H1 (cell line): ENCODE results near the gene SSBP3. TPM values are rescaled to one million over a fixed set of nuclear protein-coding genes. Genes with fewer than 3 reads are reported as not detected.

ENCODE experiments used
- CTCF ChIA-PET: fragments of 300-600 bp; sonication (Branson Sonifier 250); formaldehyde crosslinking; loops from one replicate; lab custom pipeline; 2021; ENCODE audit not compliant: partially characterized antibody; lab: Charles Lee
- POLR2A ChIA-PET: fragments of 300-600 bp; sonication (Branson Sonifier 250); formaldehyde crosslinking; loops from one replicate; lab custom pipeline; 2021; ENCODE audit warnings: inconsistent platforms; ENCODE audit not compliant: partially characterized antibody; lab: Charles Lee
- DNase-seq, 2 experiments: peaks; one replicate each; pipeline versions ENCODE4 v3.0.0 to v3.0.0-alpha.2; 2010 to 2022; ENCODE audit warnings: low spot score in 2 of 2, low read depth in 1 of 2, mixed read lengths in 1 of 2
- FAIRE-seq: peaks from 2 replicates; lab custom pipeline; 2011; peaks lifted over from hg19 to GRCh38; lab: Jason Lieb, UNC
- H2AFZ ChIP-seq: 2 replicates; pipeline ENCODE4 v1.8.1; 2012; ENCODE audit warnings: low read length, inconsistent platforms
- H2AK5ac ChIP-seq: 2 replicates; pipeline ENCODE4 v1.6.1; 2013; ENCODE audit warnings: low read depth, low read length
- H2BK120ac ChIP-seq: replicated peaks from 2 replicates; pipeline ENCODE3; 2013; ENCODE audit warnings: low read depth, low read length, inconsistent platforms
- H2BK12ac ChIP-seq: 2 replicates; pipeline ENCODE4 v1.6.1; 2013; ENCODE audit warnings: low read depth, low read length
- H2BK15ac ChIP-seq: 2 replicates; pipeline ENCODE4 v1.6.1; 2013; ENCODE audit warnings: low read length
- H2BK20ac ChIP-seq: 2 replicates; pipeline ENCODE4 v1.6.1; 2013; ENCODE audit warnings: low read length
- H2BK5ac ChIP-seq: 2 replicates; pipeline ENCODE4 v1.6.1; 2013; ENCODE audit warnings: low read depth, low read length
- H3K14ac ChIP-seq: 2 replicates; pipeline ENCODE4 v1.6.1; 2013; ENCODE audit warnings: inconsistent platforms; ENCODE audit not compliant: insufficient read length
- H3K18ac ChIP-seq: 2 replicates; pipeline ENCODE4 v1.6.1; 2013; ENCODE audit warnings: low read length; ENCODE audit errors: extremely low read depth
- H3K23ac ChIP-seq: 2 replicates; pipeline ENCODE4 v1.6.1; 2013; ENCODE audit warnings: inconsistent platforms; ENCODE audit not compliant: insufficient read length
- H3K23me2 ChIP-seq: 2 replicates; pipeline ENCODE4 v1.6.1; 2013; ENCODE audit warnings: low read depth, low read length
- H3K27ac ChIP-seq: 2 replicates; pipeline ENCODE4 v1.6.1; 2011; ENCODE audit warnings: low read depth, low read length, inconsistent platforms
- H3K27me3 ChIP-seq, 4 experiments: replicated peaks in 1 of 4; 1 replicate in 1 of 4; 2 replicates in 3 of 4; pipeline versions ENCODE4 v1.6.1 to v1.8.1; 2011 to 2013; ENCODE audit warnings: low read length in 3 of 4, mild to moderate bottlenecking in 3 of 4, inconsistent platforms in 2 of 4, mixed read lengths in 2 of 4, moderate library complexity in 1 of 4; ENCODE audit not compliant: control insufficient read depth in 3 of 4, insufficient read depth in 3 of 4; ENCODE audit errors: extremely low read depth in 1 of 4
- H3K36me3 ChIP-seq, 4 experiments: 2 replicates each; pipeline versions ENCODE4 v1.6.1 to v1.8.1; 2011 to 2013; ENCODE audit warnings: mild to moderate bottlenecking in 4 of 4, low read length in 3 of 4, moderate library complexity in 2 of 4, control low read depth in 1 of 4, inconsistent platforms in 1 of 4; ENCODE audit not compliant: insufficient read depth in 4 of 4, control insufficient read depth in 2 of 4
- H3K4ac ChIP-seq: replicated peaks from 2 replicates; pipeline ENCODE3; 2013; ENCODE audit warnings: low read length, low read depth, mixed read lengths, inconsistent platforms; ENCODE audit not compliant: insufficient read length
- H3K4me1 ChIP-seq, 4 experiments: replicated peaks in 1 of 4; 1 replicate in 1 of 4; 2 replicates in 3 of 4; pipeline versions ENCODE4 v1.6.1 to v1.8.1; 2011 to 2013; ENCODE audit warnings: low read length in 3 of 4, inconsistent platforms in 2 of 4, mixed read lengths in 1 of 4; ENCODE audit not compliant: insufficient read depth in 4 of 4, control insufficient read depth in 3 of 4
- H3K4me2 ChIP-seq, 2 experiments: 2 replicates each; pipeline versions ENCODE4 v1.6.1 to v1.8.1; 2011 to 2013; ENCODE audit warnings: low read depth in 2 of 2, low read length in 2 of 2, control low read depth in 1 of 2, inconsistent platforms in 1 of 2, mild to moderate bottlenecking in 1 of 2; ENCODE audit not compliant: insufficient read depth in 1 of 2
- H3K4me3 ChIP-seq, 4 experiments: fragments of 200-600, 300-600 bp in 1 of 4; sonication (generic), shearing (Covaris generic), sonication (Bioruptor Twin) in 1 of 4; 2 replicates each; pipeline versions ENCODE4 v1.5.1 to v1.8.1; 2011 to 2016; ENCODE audit warnings: low read length in 4 of 4, low read depth in 3 of 4, control low read depth in 2 of 4, inconsistent platforms in 2 of 4, mild to moderate bottlenecking in 2 of 4, mixed read lengths in 1 of 4, moderate library complexity in 1 of 4; ENCODE audit not compliant: insufficient read depth in 2 of 4; ENCODE audit errors: extremely low read depth in 1 of 4
- H3K56ac ChIP-seq: replicated peaks from 2 replicates; pipeline ENCODE3; 2013; ENCODE audit warnings: low read depth, mild to moderate bottlenecking, mixed read lengths, low read length, inconsistent platforms; ENCODE audit not compliant: insufficient read length
- H3K79me1 ChIP-seq: 2 replicates; pipeline ENCODE4 v1.6.1; 2013; ENCODE audit warnings: low read depth, low read length, control low read depth
- H3K79me2 ChIP-seq, 2 experiments: 2 replicates each; pipeline versions ENCODE4 v1.6.1 to v1.8.1; 2012 to 2013; ENCODE audit warnings: low read length in 2 of 2, mild to moderate bottlenecking in 2 of 2, inconsistent platforms in 1 of 2; ENCODE audit not compliant: insufficient read depth in 2 of 2, control insufficient read depth in 1 of 2
- H3K9ac ChIP-seq, 4 experiments: replicated peaks in 1 of 4; 1 replicate in 1 of 4; 2 replicates in 3 of 4; pipeline versions ENCODE4 v1.6.1 to v1.8.1; 2011 to 2013; ENCODE audit warnings: low read depth in 3 of 4, low read length in 3 of 4, control low read depth in 2 of 4, mild to moderate bottlenecking in 2 of 4, moderate library complexity in 2 of 4, inconsistent platforms in 1 of 4; ENCODE audit errors: extremely low read depth in 1 of 4
- H3K9me3 ChIP-seq, 2 experiments: 2 replicates each; pipeline versions ENCODE4 v1.6.1 to v1.8.1; 2012 to 2013; ENCODE audit warnings: mild to moderate bottlenecking in 2 of 2, moderate library complexity in 2 of 2, control low read depth in 1 of 2, inconsistent platforms in 1 of 2, low read depth in 1 of 2, low read length in 1 of 2, mixed read lengths in 1 of 2; ENCODE audit not compliant: insufficient read depth in 2 of 2
- H4K20me1 ChIP-seq, 2 experiments: replicated peaks in 1 of 2; 2 replicates each; pipeline versions ENCODE3 to v1.8.1; 2011 to 2013; ENCODE audit warnings: inconsistent platforms in 2 of 2, low read length in 2 of 2, mild to moderate bottlenecking in 1 of 2; ENCODE audit not compliant: insufficient read depth in 2 of 2, control insufficient read depth in 1 of 2
- H4K5ac ChIP-seq: 2 replicates; pipeline ENCODE4 v1.6.1; 2013; ENCODE audit warnings: low read length, low read depth, mixed read lengths, inconsistent platforms; ENCODE audit not compliant: insufficient read length
- H4K8ac ChIP-seq: 2 replicates; pipeline ENCODE4 v1.8.0; 2013; ENCODE audit warnings: mild to moderate bottlenecking, moderate library complexity, low read length, inconsistent platforms; ENCODE audit not compliant: insufficient read depth; ENCODE audit errors: extremely low read depth
- H4K91ac ChIP-seq: replicated peaks from 2 replicates; pipeline ENCODE3; 2013; ENCODE audit warnings: low read length, mixed read lengths, inconsistent platforms; ENCODE audit not compliant: insufficient read length
- NANOG ChIP-seq: IDR thresholded peaks from 2 replicates; pipeline ENCODE4 v1.6.1; 2011; ENCODE audit warnings: low read length, low read depth, mild to moderate bottlenecking, inconsistent platforms; ENCODE audit not compliant: insufficient read depth, poor library complexity, severe bottlenecking
- polyA plus RNA-seq, 7 experiments: library from polyadenylated mRNA; depleted of rRNA in 3 of 7; stranded (reverse) in 5 of 7; unstranded in 2 of 7; fragments of >200 nt in 5 of 7; fragments of 200-250 nt in 2 of 7; gene quantifications; 1 replicate in 5 of 7; 2 replicates in 1 of 7; 4 replicates in 1 of 7; pipeline versions ENCODE4 v1.2.1 to v1.2.3, GENCODE V29; 2011 to 2013; ENCODE audit warnings: missing spikeins in 2 of 7, mixed read lengths in 2 of 7
- total RNA-seq: library from RNA; stranded (reverse); fragmentation: NEBNext Ultra II Directional; extraction: Animal tissue kit (Norgen Biotek cat#: 25700); gene quantifications from 2 replicates; pipeline ENCODE4 v1.2.1, GENCODE V29; 2021

SSBP3 gene
- total and polyA plus RNA-seq, 2 of the 8 experiments (the other 6 are each of a cell fraction or from before 2014, with no cell fraction given): 99.7 to 133 TPM

DNA sequence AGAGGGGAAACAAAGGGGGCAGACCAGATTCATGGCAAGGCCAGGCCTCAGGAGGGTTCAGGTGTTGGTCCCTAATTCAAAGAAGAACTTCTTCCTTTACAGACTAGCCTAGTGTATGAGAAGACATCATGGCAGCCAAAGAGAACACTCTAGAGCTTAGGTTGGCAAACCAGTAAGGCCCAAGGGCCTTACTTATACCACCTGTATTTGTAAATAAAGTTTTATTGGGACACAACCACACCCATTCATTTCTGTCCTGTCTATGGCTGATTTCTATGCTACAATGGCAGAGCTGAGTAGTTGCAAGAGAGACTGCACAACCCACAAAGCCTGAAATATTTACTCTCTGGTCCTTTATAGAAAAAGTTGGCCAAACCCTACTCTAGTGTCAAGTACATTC, 42.3 kb downstream of the SSBP3 start:
- Histone ChIP-seq H3K27me3 (no peaks in the 10 kb centered on the region), H4K91ac (no peak overlapping the region), H3K79me1 (peaks cover 10% of the 10 kb centered on the region; the same call in 1 of the 2 replicates), H3K36me3 (peaks cover 0 to 6% (median 0%) of the 10 kb centered on the region in 4 experiments; a peak in 1 of 8 replicates), H3K14ac (no peak overlapping the region), H2BK120ac (no peak overlapping the region), H4K20me1 (peaks cover 0 to 20% of the 10 kb centered on the region in 2 experiments), H3K9ac (no peak overlapping the region), H3K23ac (no peak overlapping the region), H4K8ac (no peak overlapping the region), H3K4me2 (peak overlapping the region in 1 of 2 experiments; percentile 34; a peak in 1 of 4 replicates), H2BK5ac (no peak overlapping the region), H3K56ac (no peak overlapping the region), H2BK15ac (no peak overlapping the region), H2BK12ac (no peak overlapping the region), H4K5ac (no peak overlapping the region), H3K9me3 (no peaks in the 10 kb centered on the region), H3K4ac (no peak overlapping the region), H2BK20ac (no peak overlapping the region), H3K79me2 (peaks cover 3 to 99% of the 10 kb centered on the region in 2 experiments; a peak in 3 of 4 replicates), H2AK5ac (no peak overlapping the region), H3K4me3 (no peak overlapping the region), H3K18ac (no peak overlapping the region), H3K23me2 (no peaks in the 10 kb centered on the region), H3K27ac (no peak overlapping the region), H3K4me1 (peaks cover 9 to 38% (median 26%) of the 10 kb centered on the region in 4 experiments), H2AFZ (no peak overlapping the region)
- TF ChIP-seq NANOG: no peak
- FAIRE-seq: no peak
- CTCF ChIA-PET: interaction anchor here (0.7 to 8.3 kb wide), 8 partner anchors 8 to 53 kb away, joined by 3 to 69 read pairs (median 5); no protein-coding TSS in a partner anchor
- DNase-seq: no peak
- POLR2A ChIA-PET: interaction anchor here (0.9 to 3.9 kb wide), 7 partner anchors 10 to 126 kb away, joined by 3 to 16 read pairs (median 6); partner anchors contain the start of gene SSBP3
